ENCODE results near the gene GLRB.

The GLRB gene

GRCh38 chr4:157196046-157196445 lies 120.1 kb downstream of the GLRB start:
- no peak overlapping the region for H3K4me3 ChIP-seq (replicated peaks; ENCODE audit: low read depth, low read length)
- TF ChIP-seq CTCF (IDR thresholded peaks at IDR 0.05; ENCODE audit: low read depth, low read length, missing control alignments), result no peak
- no peak for DNase-seq (ENCODE audit: extremely low read depth, low read depth)

DNA sequence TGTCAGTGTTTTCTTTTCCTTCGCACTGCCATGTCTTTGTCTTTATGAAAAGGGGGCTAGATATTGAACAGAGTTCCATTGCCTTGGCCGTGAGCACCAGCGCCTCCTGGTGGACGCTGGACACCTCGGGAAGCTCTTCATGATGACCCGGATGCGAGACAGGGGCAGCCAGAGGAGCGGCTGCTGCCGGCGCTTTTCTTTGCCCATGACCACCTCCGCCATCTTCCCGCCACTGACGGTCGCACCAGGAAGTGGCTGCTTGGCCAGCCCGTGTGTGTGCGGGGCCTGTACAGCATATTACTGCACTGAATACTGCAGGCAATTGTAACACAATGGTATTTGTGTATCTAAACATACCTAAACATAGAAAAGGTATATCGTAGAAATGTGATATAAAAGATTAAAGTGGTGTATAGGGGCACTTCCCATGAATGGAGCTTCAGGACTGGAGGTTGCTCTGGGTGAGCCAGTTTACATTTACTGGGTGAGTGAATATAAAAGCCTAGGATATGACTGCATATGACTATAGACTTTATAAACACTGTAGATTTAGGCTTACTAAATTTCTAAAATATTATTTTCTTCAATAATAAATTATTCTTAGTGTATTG lies 128.8 kb downstream of the GLRB start:
- no peak for DNase-seq (ENCODE audit: extremely low read depth, low read depth)

DNA sequence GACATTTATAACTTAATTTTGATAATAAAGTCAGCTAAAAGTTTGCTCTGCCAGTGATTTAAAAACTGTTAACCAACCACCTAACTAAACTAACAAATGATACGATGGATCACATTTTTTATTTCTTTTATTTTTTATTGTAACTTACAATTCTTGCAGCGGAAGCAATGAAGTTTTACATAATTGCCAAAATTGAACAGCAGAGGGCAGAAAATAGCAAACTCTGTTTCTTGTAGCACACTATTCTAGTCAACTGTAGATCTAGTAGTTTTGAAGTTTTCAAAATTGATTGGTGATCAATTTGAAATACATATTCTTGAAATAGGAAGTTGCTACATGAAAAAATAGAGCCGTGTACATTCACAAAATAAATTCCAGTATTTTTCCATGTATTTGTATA lies 141.8 kb downstream of the GLRB start:
- no peak for DNase-seq (ENCODE audit: extremely low read depth, low read depth)
- H3K4me3 ChIP-seq (replicated peaks; ENCODE audit: low read depth, low read length), result no peak overlapping the region
- TF ChIP-seq CTCF (IDR thresholded peaks at IDR 0.05; ENCODE audit: low read depth, low read length, missing control alignments), result peak; percentile 32

More for the DNA sequence above, 128.8 kb downstream of the GLRB start:
- no peak overlapping the region for H3K4me3 ChIP-seq (replicated peaks; ENCODE audit: low read depth, low read length)
- peak; percentile 63 for TF ChIP-seq CTCF (IDR thresholded peaks at IDR 0.05; ENCODE audit: low read depth, low read length, missing control alignments)

DNA sequence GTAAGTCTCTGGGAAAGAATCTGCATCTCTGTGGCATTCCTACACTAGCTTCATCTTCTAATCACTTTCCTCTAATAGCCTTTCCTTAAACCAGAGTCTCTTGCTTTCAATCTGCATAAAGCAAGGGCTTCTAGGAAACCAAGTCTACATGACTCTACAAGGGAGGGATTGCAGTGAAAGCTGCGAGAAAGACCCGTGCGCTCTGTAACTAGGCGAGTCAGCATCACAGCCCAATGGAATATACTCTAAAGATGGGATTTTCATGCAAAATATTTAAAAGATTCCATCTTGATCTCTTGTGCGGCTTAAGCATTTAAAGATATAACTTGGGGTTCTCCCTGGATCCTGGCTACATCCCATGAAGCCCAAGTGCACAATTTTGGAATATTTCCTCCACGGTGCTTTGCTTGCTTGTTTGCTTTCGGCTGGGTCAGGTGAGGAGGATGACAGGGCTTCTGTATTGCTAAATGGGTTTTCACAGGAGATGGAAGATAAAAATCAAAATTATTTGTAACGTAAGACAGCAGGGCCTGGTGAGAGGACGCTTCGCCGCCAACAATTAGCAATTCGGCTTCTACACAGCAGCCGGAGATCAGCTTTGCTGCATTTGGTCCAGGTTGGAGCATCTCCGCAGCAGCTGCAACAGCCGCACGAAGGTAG lies 143.9 kb downstream of the GLRB start:
- DNase-seq (ENCODE audit: extremely low read depth, low read depth), result no peak

GRCh38 chr4:157220371-157220881 lies 144.5 kb downstream of the GLRB start, which contains the start of gene GRIA2:
Gene GRIA2 (plus strand): TSS chr4:157220728. CDS start chr4:157221043, 315 bp downstream.
- 0 out of 2 replicates have a peak within 1 kb of the TSS, but pooled peaks have one; percentile 7 for H3K4me3 ChIP-seq (replicated peaks; ENCODE audit: low read depth, low read length)
- TF ChIP-seq CTCF (IDR thresholded peaks at IDR 0.05; ENCODE audit: low read depth, low read length, missing control alignments), result no peak
- peak; percentile 19 for DNase-seq (ENCODE audit: extremely low read depth, low read depth)

More for the DNA sequence above, 143.9 kb downstream of the GLRB start:
- no peak for TF ChIP-seq CTCF (IDR thresholded peaks at IDR 0.05; ENCODE audit: low read depth, low read length, missing control alignments)
- no peak overlapping the region for H3K4me3 ChIP-seq (replicated peaks; ENCODE audit: low read depth, low read length)

GRCh38 chr4:157221426-157221894 lies 145.5 kb downstream of the GLRB start:
- DNase-seq (ENCODE audit: extremely low read depth, low read depth), result no peak
- TF ChIP-seq CTCF (IDR thresholded peaks at IDR 0.05; ENCODE audit: low read depth, low read length, missing control alignments), result no peak
- H3K4me3 ChIP-seq (replicated peaks; ENCODE audit: low read depth, low read length), result no peak overlapping the region
